ENCODE results near the gene RAB11FIP2.

DNA sequence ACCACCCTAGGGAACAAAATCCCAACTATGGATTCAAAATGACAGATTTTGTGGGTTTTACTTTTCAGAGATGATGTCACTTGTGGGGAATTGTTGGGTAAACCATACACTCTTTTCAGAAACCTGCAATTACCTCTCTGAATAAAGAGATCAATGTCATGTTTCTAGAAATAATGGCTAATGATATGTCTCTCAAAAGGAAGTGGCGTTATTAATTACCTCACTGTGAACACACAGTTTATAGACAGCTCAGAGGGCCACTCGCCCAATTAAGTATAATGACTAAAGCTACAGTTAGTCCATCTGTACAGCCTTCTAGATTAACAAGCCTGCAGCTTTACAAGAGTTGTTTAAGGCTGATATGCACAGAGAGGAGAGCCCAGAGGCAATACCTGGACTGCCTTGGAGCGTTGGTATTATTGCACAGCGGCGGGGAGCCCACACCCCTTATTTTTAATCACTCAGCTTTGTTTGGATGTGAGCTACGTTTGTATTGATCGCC is 79.5 kb downstream of the RAB11FIP2 start:
- TF ChIP-seq, protein P1, sequence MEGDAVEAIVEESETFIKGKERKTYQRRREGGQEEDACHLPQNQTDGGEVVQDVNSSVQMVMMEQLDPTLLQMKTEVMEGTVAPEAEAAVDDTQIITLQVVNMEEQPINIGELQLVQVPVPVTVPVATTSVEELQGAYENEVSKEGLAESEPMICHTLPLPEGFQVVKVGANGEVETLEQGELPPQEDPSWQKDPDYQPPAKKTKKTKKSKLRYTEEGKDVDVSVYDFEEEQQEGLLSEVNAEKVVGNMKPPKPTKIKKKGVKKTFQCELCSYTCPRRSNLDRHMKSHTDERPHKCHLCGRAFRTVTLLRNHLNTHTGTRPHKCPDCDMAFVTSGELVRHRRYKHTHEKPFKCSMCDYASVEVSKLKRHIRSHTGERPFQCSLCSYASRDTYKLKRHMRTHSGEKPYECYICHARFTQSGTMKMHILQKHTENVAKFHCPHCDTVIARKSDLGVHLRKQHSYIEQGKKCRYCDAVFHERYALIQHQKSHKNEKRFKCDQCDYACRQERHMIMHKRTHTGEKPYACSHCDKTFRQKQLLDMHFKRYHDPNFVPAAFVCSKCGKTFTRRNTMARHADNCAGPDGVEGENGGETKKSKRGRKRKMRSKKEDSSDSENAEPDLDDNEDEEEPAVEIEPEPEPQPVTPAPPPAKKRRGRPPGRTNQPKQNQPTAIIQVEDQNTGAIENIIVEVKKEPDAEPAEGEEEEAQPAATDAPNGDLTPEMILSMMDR (IDR thresholded peaks at IDR 0.05) = no peak
- TF ChIP-seq POLR2A (IDR thresholded peaks at IDR 0.05) = no peak

Data from thyroid gland (tissue), 4 donors.